IPS-18a (cell line): ENCODE results near the gene LDHAL6A.

Source experiments
- H3K27ac ChIP-seq: one replicate; pipeline ENCODE4 v1.5.1; 2013; ENCODE audit warnings: low read length
- H3K27me3 ChIP-seq: one replicate; pipeline ENCODE4 v1.6.1; 2013; ENCODE audit warnings: mild to moderate bottlenecking, low read length; ENCODE audit not compliant: control insufficient read depth, insufficient read depth
- H3K36me3 ChIP-seq: one replicate; pipeline ENCODE4 v1.6.1; 2013; ENCODE audit warnings: low read depth, low read length; ENCODE audit not compliant: control insufficient read depth
- H3K4me1 ChIP-seq: one replicate; pipeline ENCODE4 v1.6.1; 2013; ENCODE audit warnings: low read depth, low read length; ENCODE audit not compliant: control insufficient read depth
- H3K4me3 ChIP-seq: one replicate; pipeline ENCODE4 v1.5.1; 2013; ENCODE audit warnings: low read length
- H3K9ac ChIP-seq: one replicate; pipeline ENCODE4 v1.6.1; 2013; ENCODE audit warnings: mild to moderate bottlenecking, low read length, moderate library complexity
- H3K9me3 ChIP-seq: one replicate; pipeline ENCODE4 v1.6.1; 2013; ENCODE audit warnings: low read depth, low read length; ENCODE audit not compliant: control insufficient read depth

LDHAL6A gene

GRCh38 chr11:18459634-18460033 lies 4.0 kb downstream of the LDHAL6A start:
- H3K4me1 ChIP-seq = no peaks in the 10 kb centered on the region
- no peaks in the 10 kb centered on the region for H3K36me3 ChIP-seq
- no peaks in the 10 kb centered on the region for H3K9me3 ChIP-seq
- no peaks in the 10 kb centered on the region for H3K27me3 ChIP-seq
- no peak overlapping the region for H3K4me3 ChIP-seq
- no peak overlapping the region for H3K9ac ChIP-seq
- H3K27ac ChIP-seq = no peak overlapping the region

GRCh38 chr11:18461909-18462308 lies 6.3 kb downstream of the LDHAL6A start:
- H3K4me1 ChIP-seq = no peaks in the 10 kb centered on the region
- H3K4me3 ChIP-seq = no peak overlapping the region
- no peak overlapping the region for H3K9ac ChIP-seq
- no peaks in the 10 kb centered on the region for H3K36me3 ChIP-seq
- H3K9me3 ChIP-seq = no peaks in the 10 kb centered on the region
- H3K27ac ChIP-seq = no peak overlapping the region
- no peaks in the 10 kb centered on the region for H3K27me3 ChIP-seq

GRCh38 chr11:18463439-18463838 lies 7.8 kb downstream of the LDHAL6A start:
- H3K4me3 ChIP-seq = no peak overlapping the region
- no peaks in the 10 kb centered on the region for H3K9me3 ChIP-seq
- no peaks in the 10 kb centered on the region for H3K27me3 ChIP-seq
- no peak overlapping the region for H3K27ac ChIP-seq
- no peaks in the 10 kb centered on the region for H3K4me1 ChIP-seq
- no peak overlapping the region for H3K9ac ChIP-seq
- no peaks in the 10 kb centered on the region for H3K36me3 ChIP-seq

- no peak overlapping the region for H3K4me3 ChIP-seq
- no peaks in the 10 kb centered on the region for H3K36me3 ChIP-seq
- no peak overlapping the region for H3K9ac ChIP-seq
- no peaks in the 10 kb centered on the region for H3K27me3 ChIP-seq
- no peaks in the 10 kb centered on the region for H3K9me3 ChIP-seq
- no peak overlapping the region for H3K27ac ChIP-seq
- H3K4me1 ChIP-seq = no peaks in the 10 kb centered on the region
Observed at GRCh38 chr11:18466402-18466801, 10.7 kb downstream of the LDHAL6A start.

- Histone ChIP-seq H3K4me1 (no peaks in the 10 kb centered on the region), H3K9ac (no peak overlapping the region), H3K27me3 (no peaks in the 10 kb centered on the region), H3K9me3 (no peaks in the 10 kb centered on the region), H3K4me3 (no peak overlapping the region), H3K27ac (no peak overlapping the region), H3K36me3 (no peaks in the 10 kb centered on the region)
Observed at GRCh38 chr11:18468059-18468458, 12.4 kb downstream of the LDHAL6A start.

GRCh38 chr11:18468961-18469360 lies 13.3 kb downstream of the LDHAL6A start:
- H3K9me3 ChIP-seq = no peaks in the 10 kb centered on the region
- H3K4me1 ChIP-seq = no peaks in the 10 kb centered on the region
- H3K36me3 ChIP-seq = no peaks in the 10 kb centered on the region
- H3K9ac ChIP-seq = no peak overlapping the region
- no peaks in the 10 kb centered on the region for H3K27me3 ChIP-seq
- no peak overlapping the region for H3K4me3 ChIP-seq
- no peak overlapping the region for H3K27ac ChIP-seq

GRCh38 chr11:18471995-18472394 lies 16.3 kb downstream of the LDHAL6A start:
- H3K27ac ChIP-seq = no peak overlapping the region
- H3K4me1 ChIP-seq = no peaks in the 10 kb centered on the region
- no peak overlapping the region for H3K4me3 ChIP-seq
- no peaks in the 10 kb centered on the region for H3K36me3 ChIP-seq
- no peak overlapping the region for H3K9ac ChIP-seq
- no peaks in the 10 kb centered on the region for H3K27me3 ChIP-seq
- H3K9me3 ChIP-seq = no peaks in the 10 kb centered on the region

- no peak overlapping the region for H3K9ac ChIP-seq
- H3K36me3 ChIP-seq = no peaks in the 10 kb centered on the region
- H3K9me3 ChIP-seq = no peaks in the 10 kb centered on the region
- H3K27ac ChIP-seq = no peak overlapping the region
- H3K4me3 ChIP-seq = no peak overlapping the region
- no peaks in the 10 kb centered on the region for H3K4me1 ChIP-seq
- no peaks in the 10 kb centered on the region for H3K27me3 ChIP-seq
Observed at GRCh38 chr11:18472587-18472986, 16.9 kb downstream of the LDHAL6A start.

- H3K9me3 ChIP-seq = no peaks in the 10 kb centered on the region
- no peaks in the 10 kb centered on the region for H3K4me1 ChIP-seq
- H3K27me3 ChIP-seq = no peaks in the 10 kb centered on the region
- no peak overlapping the region for H3K4me3 ChIP-seq
- no peak overlapping the region for H3K27ac ChIP-seq
- peaks cover 49% of the 10 kb centered on the region for H3K36me3 ChIP-seq
- H3K9ac ChIP-seq = no peak overlapping the region
Observed at GRCh38 chr11:18479063-18479462, 23.4 kb downstream of the LDHAL6A start.

- peaks cover 39% of the 10 kb centered on the region for H3K36me3 ChIP-seq
- H3K4me1 ChIP-seq = no peaks in the 10 kb centered on the region
- H3K27ac ChIP-seq = no peak overlapping the region
- H3K27me3 ChIP-seq = no peaks in the 10 kb centered on the region
- no peaks in the 10 kb centered on the region for H3K9me3 ChIP-seq
- H3K4me3 ChIP-seq = no peak overlapping the region
- no peak overlapping the region for H3K9ac ChIP-seq
Observed at GRCh38 chr11:18485913-18486528, 30.4 kb downstream of the LDHAL6A start.

GRCh38 chr11:18490319-18490718 lies 34.7 kb downstream of the LDHAL6A start:
- H3K36me3 ChIP-seq = peaks cover 25% of the 10 kb centered on the region

GRCh38 chr11:18490736-18491485 lies 35.3 kb downstream of the LDHAL6A start:
- Histone ChIP-seq H3K9me3 (no peaks in the 10 kb centered on the region), H3K36me3 (peaks cover 25% of the 10 kb centered on the region), H3K27me3 (no peaks in the 10 kb centered on the region), H3K27ac (no peak overlapping the region), H3K4me1 (no peaks in the 10 kb centered on the region), H3K4me3 (no peak overlapping the region), H3K9ac (no peak overlapping the region)

More at GRCh38 chr11:18490319-18490718, 34.7 kb downstream of the LDHAL6A start:
- no peak overlapping the region for H3K9ac ChIP-seq
- H3K4me3 ChIP-seq = no peak overlapping the region
- no peak overlapping the region for H3K27ac ChIP-seq
- H3K27me3 ChIP-seq = no peaks in the 10 kb centered on the region
- no peaks in the 10 kb centered on the region for H3K4me1 ChIP-seq
- H3K9me3 ChIP-seq = no peaks in the 10 kb centered on the region
